Mesodermal cell (in vitro differentiated cells): ENCODE measurements around the gene EHD3.

Experiments
- H3K27ac ChIP-seq: 2 replicates; pipeline ENCODE4 v1.7.0; 2013; ENCODE audit warnings: mild to moderate bottlenecking, low read depth, low read length, moderate library complexity; ENCODE audit not compliant: severe bottlenecking
- H3K36me3 ChIP-seq: 2 replicates; pipeline ENCODE4 v1.7.1; 2013; ENCODE audit warnings: mild to moderate bottlenecking, low read length, moderate library complexity; ENCODE audit not compliant: control insufficient read depth, insufficient read depth
- H3K4me1 ChIP-seq: one replicate; pipeline ENCODE4 v1.7.1; 2013; ENCODE audit warnings: mild to moderate bottlenecking, low read length; ENCODE audit not compliant: insufficient read depth, control insufficient read depth, poor library complexity, severe bottlenecking
- H3K4me3 ChIP-seq: 2 replicates; pipeline ENCODE4 v1.7.0; 2013; ENCODE audit warnings: low read length, control low read depth, mild to moderate bottlenecking; ENCODE audit not compliant: insufficient read depth, poor library complexity, severe bottlenecking; ENCODE audit errors: extremely low read depth
- H3K9me3 ChIP-seq: 2 replicates; pipeline ENCODE4 v1.7.1; 2013; ENCODE audit warnings: mild to moderate bottlenecking, low read length, moderate library complexity; ENCODE audit not compliant: control insufficient read depth
- WGBS, 2 experiments: methylation state at CpG; one replicate each; pipeline ENCODE4 v1.1.5; 2013; ENCODE audit warnings: missing lambda C conversion rate in 2 of 2; ENCODE audit not compliant: insufficient coverage in 2 of 2; 5-methylcytosine and 5-hydroxymethylcytosine counted together

Gene EHD3

DNA sequence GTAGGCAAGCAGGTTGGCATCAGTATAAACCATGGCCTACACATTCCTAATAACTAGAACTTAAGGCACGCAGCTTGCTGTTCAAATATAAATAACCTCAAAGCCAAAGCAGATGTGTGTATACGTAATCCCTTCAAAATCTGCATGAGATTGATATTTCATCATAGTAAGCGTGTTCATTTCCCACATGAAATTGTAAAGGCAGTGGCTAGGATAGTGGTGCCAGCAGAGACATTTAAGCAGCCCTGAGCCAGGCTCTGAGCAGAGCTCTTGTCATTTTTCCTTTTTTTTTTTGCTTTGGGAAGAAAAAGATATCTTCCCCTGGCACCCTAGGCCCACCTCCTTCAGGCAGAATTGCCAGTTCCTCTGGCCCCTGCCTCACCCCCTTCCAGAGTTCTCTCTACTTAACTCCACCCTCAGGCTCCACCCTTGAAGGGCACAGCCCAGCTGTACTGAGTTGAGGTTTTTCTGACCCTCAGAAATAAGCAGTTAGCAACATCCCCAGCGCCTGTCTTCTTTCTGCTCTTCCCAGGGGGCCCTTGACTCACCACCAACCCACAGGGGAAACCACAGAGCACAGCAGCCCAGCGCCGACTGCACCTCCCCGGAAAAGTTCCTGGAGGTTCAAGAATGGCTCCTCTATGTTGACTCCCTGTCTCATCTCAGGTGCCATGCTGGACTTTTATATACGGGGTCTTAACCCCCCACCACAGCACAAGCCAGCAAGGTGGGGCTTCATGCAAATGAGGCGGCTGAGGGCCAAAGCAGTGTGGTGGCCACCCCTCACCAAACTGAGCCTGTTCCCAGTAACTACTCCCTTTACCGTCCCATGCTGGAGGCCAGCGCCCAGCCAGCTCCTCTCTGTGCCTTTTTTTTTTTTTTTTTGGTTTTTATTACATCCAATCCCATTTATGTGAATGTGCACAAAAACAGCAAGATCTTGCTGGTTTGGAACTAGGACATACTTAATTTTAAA lies 84.7 kb downstream of the EHD3 start:
- 78 to 93% methylated on average over 5 to 8 of the region's 11 CpGs for WGBS, 2 experiments
- no peak overlapping the region for H3K27ac ChIP-seq
- H3K4me3 ChIP-seq, result no peak overlapping the region
- no peaks in the 10 kb centered on the region for H3K36me3 ChIP-seq
- no peaks in the 10 kb centered on the region for H3K9me3 ChIP-seq
- H3K4me1 ChIP-seq, result peaks cover 7% of the 10 kb centered on the region
